Glutamatergic neuron (in vitro differentiated cells): ENCODE results near the gene PHAX. TPM values are rescaled to one million over a fixed set of nuclear protein-coding genes. Genes with fewer than 3 reads are reported as not detected.
A peak's percentile ranks its signal among the peaks of the same experiment; 100 is the strongest.
"Not testable (repeated sequence)": the region's sequence is repeated elsewhere in the genome, so short reads cannot be mapped to it uniquely, and the experiment has no call there.

Experiments used
- DNase-seq: peaks from one replicate; pipeline ENCODE4 v3.0.0; 2022
- H3K27ac Mint-ChIP-seq: one replicate; pipeline ENCODE4 v1.8.0; 2020; ENCODE audit warnings: mild to moderate bottlenecking, mixed read lengths, inconsistent platforms; ENCODE audit not compliant: unreplicated experiment
- H3K27me3 Mint-ChIP-seq: one replicate; pipeline ENCODE4 v1.8.0; 2020; ENCODE audit warnings: mild to moderate bottlenecking, moderate library complexity, mixed read lengths, inconsistent platforms; ENCODE audit not compliant: unreplicated experiment
- H3K36me3 Mint-ChIP-seq: one replicate; pipeline ENCODE4 v1.8.0; 2020; ENCODE audit warnings: mild to moderate bottlenecking, mixed read lengths, inconsistent platforms; ENCODE audit not compliant: unreplicated experiment
- H3K4me1 Mint-ChIP-seq: one replicate; pipeline ENCODE4 v1.8.0; 2020; ENCODE audit warnings: mild to moderate bottlenecking, low read depth, mixed read lengths, inconsistent platforms; ENCODE audit not compliant: unreplicated experiment
- H3K4me3 Mint-ChIP-seq: one replicate; pipeline ENCODE4 v1.8.0; 2020; ENCODE audit warnings: mild to moderate bottlenecking, mixed read lengths, inconsistent platforms; ENCODE audit not compliant: unreplicated experiment
- H3K9me3 Mint-ChIP-seq: one replicate; pipeline ENCODE4 v1.8.0; 2020; ENCODE audit warnings: mild to moderate bottlenecking, moderate library complexity, mixed read lengths, inconsistent platforms; ENCODE audit not compliant: unreplicated experiment
- total RNA-seq: library from RNA; stranded (reverse); fragmentation: NEBNext Ultra II Directional; extraction: Animal tissue kit (Norgen Biotek cat#: 25700); gene quantifications from one replicate; pipeline ENCODE4 v1.2.1, GENCODE V29; 2021; ENCODE audit not compliant: unreplicated experiment
- TF ChIP-seq, protein P1 (sequence below): fragments of 200-600 bp; sonication (generic); IDR thresholded peaks from one replicate; pipeline ENCODE4 v1.5.0; 2021; ENCODE audit not compliant: partially characterized antibody, unreplicated experiment

Gene PHAX
- total RNA-seq, 1 donor from 2014 or later, result 41.1 TPM

DNA sequence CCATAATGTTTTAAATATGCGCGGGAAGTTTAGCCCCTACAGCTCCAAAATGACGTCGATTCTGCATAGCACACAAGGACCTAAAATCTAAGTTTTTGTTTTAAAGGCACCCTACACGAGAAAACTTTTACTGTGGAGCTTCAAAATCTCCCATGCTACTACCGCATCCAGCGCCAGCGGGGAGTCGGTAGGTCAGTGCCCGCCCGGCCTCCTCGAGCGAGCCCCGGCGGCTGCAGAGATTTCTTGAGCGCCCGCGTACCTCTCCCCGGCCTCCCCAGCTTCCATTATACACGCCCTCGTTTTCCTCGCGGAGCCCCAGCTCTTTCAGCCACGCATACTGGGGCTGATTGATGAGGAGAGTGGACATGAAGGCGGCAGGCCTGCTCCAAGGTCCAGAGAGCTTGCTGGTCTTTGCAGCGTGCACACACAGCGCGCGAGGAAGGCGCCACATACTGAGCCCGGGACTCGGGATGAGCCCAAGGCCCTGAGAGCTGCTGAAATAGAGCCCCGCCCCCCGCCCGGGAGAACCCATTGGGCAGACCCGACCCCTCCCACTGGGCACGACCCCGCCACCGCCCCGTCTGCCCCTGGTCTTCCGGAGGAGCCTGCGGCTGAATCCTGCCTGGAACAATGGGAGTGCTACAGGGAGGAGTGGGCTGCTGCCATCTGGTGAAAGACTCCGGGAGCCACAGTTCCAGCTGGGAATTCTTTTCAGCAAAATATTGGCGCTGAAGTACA lies 5.8 kb upstream of the PHAX start, which contains the start of gene ALDH7A1:
Gene ALDH7A1 (minus strand): TSS at position 472 of the 738 bp plus-strand sequence. CDS start 21 bp downstream, at position 451.
- TF ChIP-seq, protein P1, sequence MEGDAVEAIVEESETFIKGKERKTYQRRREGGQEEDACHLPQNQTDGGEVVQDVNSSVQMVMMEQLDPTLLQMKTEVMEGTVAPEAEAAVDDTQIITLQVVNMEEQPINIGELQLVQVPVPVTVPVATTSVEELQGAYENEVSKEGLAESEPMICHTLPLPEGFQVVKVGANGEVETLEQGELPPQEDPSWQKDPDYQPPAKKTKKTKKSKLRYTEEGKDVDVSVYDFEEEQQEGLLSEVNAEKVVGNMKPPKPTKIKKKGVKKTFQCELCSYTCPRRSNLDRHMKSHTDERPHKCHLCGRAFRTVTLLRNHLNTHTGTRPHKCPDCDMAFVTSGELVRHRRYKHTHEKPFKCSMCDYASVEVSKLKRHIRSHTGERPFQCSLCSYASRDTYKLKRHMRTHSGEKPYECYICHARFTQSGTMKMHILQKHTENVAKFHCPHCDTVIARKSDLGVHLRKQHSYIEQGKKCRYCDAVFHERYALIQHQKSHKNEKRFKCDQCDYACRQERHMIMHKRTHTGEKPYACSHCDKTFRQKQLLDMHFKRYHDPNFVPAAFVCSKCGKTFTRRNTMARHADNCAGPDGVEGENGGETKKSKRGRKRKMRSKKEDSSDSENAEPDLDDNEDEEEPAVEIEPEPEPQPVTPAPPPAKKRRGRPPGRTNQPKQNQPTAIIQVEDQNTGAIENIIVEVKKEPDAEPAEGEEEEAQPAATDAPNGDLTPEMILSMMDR, result no peak
- Mint-ChIP-seq H3K36me3 (no peaks in the 10 kb centered on the region), H3K27me3 (peaks cover 13% of the 10 kb centered on the region), H3K4me3 (peak within 1 kb of the TSS; percentile 95), H3K4me1 (peaks cover 16% of the 10 kb centered on the region), H3K27ac (peak within 1 kb of the TSS; percentile 100), H3K9me3 (peaks cover 4% of the 10 kb centered on the region)
- peak; percentile 97 for DNase-seq

DNA sequence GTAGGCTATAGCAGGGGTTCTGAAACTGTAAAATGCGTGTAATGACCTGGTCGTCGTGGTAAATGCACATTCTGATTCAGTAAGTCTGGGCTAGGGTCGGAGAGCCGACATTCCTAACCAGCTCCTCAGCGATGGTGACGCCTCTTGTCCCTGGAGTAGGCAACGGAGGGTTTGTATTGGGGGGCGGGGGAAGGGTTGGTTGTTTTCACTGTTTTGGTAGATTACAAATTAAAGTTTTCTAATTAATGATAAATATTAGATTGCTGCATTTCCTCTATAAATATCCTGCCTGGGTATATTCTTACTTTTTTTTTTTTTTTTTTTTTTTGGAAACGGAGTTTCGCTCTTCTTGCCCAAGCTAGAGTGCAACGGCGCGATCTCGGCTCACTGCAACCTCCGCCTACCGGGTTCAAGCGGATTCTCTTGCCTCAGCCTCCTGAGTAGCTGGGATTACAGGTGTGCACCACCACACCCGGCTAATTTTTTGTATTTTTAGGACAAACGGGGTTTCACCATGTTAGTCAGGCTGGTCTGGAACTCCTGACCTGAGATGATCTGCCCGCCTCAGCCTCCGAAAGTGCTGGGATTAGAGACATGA lies 5.2 kb upstream of the PHAX start:
- peaks cover 14% of the 10 kb centered on the region for H3K27me3 Mint-ChIP-seq
- peaks cover 8% of the 10 kb centered on the region for H3K9me3 Mint-ChIP-seq
- peak overlapping the region; percentile 95 for H3K4me3 Mint-ChIP-seq
- H3K27ac Mint-ChIP-seq, result peak overlapping the region; percentile 100
- TF ChIP-seq, protein P1, result no peak
- no peaks in the 10 kb centered on the region for H3K36me3 Mint-ChIP-seq
- peaks cover 22% of the 10 kb centered on the region for H3K4me1 Mint-ChIP-seq
- DNase-seq, result no peak

GRCh38 chr5:126597156-126597555 lies 3.6 kb upstream of the PHAX start:
- Mint-ChIP-seq H3K27ac (peak overlapping the region; percentile 6), H3K27me3 (peaks cover 16% of the 10 kb centered on the region), H3K4me3 (no peak overlapping the region), H3K36me3 (no peaks in the 10 kb centered on the region), H3K4me1 (peaks cover 20% of the 10 kb centered on the region), H3K9me3 (peaks cover 10% of the 10 kb centered on the region)
- DNase-seq, result no peak
- TF ChIP-seq, protein P1, result no peak

GRCh38 chr5:126599499-126599898 lies 1.2 kb upstream of the PHAX start:
- Mint-ChIP-seq H3K4me1 (peaks cover 8% of the 10 kb centered on the region), H3K27me3 (peaks cover 13% of the 10 kb centered on the region), H3K27ac (no peak overlapping the region), H3K9me3 (peaks cover 8% of the 10 kb centered on the region), H3K36me3 (no peaks in the 10 kb centered on the region), H3K4me3 (no peak overlapping the region)
- no peak for DNase-seq
- TF ChIP-seq, protein P1, result no peak

GRCh38 chr5:126599971-126600630 lies 646 bp upstream of the PHAX start:
- not testable (repeated sequence) for H3K9me3 Mint-ChIP-seq, H3K4me1 Mint-ChIP-seq, H3K36me3 Mint-ChIP-seq, DNase-seq
- Mint-ChIP-seq H3K27ac (peak overlapping the region; percentile 89), H3K4me3 (peak overlapping the region; percentile 93), H3K27me3 (peaks cover 13% of the 10 kb centered on the region)
